Neural cell (in vitro differentiated cells): ENCODE results near the gene NPLOC4. TPM values are rescaled to one million over a fixed set of nuclear protein-coding genes. Genes with fewer than 3 reads are reported as not detected.
A peak's percentile ranks its signal among the peaks of the same experiment; 100 is the strongest.
"Not testable (repeated sequence)": the region's sequence is repeated elsewhere in the genome, so short reads cannot be mapped to it uniquely, and the experiment has no call there.

ENCODE experiments used
- H2AFZ ChIP-seq: fragments of 200-600, 300-800 bp; sonication (generic), shearing (Covaris generic); 2 replicates; pipeline ENCODE4 v1.6.0; 2014; ENCODE audit warnings: low read depth, mild to moderate bottlenecking, antibody characterized with exemption, low read length, moderate library complexity
- H3F3A ChIP-seq: fragments of 200-600 bp; shearing (Covaris generic); 2 replicates; pipeline ENCODE4 v1.6.1; 2016; ENCODE audit warnings: mild to moderate bottlenecking, moderate library complexity, mixed read lengths, antibody characterized with exemption, low read length; ENCODE audit not compliant: insufficient read depth, poor library complexity, severe bottlenecking
- H3K27ac ChIP-seq: fragments of 200-600, 300-800 bp; sonication (generic), shearing (Covaris generic); 2 replicates; pipeline ENCODE4 v1.5.1; 2014; ENCODE audit warnings: mild to moderate bottlenecking, low read length, moderate library complexity
- H3K27me3 ChIP-seq: fragments of 300-800, 200-600 bp; sonication (generic), shearing (Covaris generic); 2 replicates; pipeline ENCODE4 v1.6.0; 2014; ENCODE audit warnings: mild to moderate bottlenecking, low read depth, low read length, moderate library complexity; ENCODE audit not compliant: insufficient read depth
- H3K36me3 ChIP-seq: fragments of 300-800, 200-600 bp; sonication (generic), shearing (Covaris generic); 2 replicates; pipeline ENCODE4 v1.5.1; 2014; ENCODE audit warnings: mild to moderate bottlenecking, antibody characterized with exemption, low read length, moderate library complexity; ENCODE audit not compliant: insufficient read depth
- H3K4me2 ChIP-seq: fragments of 300-800, 200-600 bp; sonication (generic), shearing (Covaris generic); 2 replicates; pipeline ENCODE4 v1.6.0; 2014; ENCODE audit warnings: mild to moderate bottlenecking, low read length
- H3K4me3 ChIP-seq: fragments of 300-800, 200-600 bp; sonication (generic), shearing (Covaris generic); 2 replicates; pipeline ENCODE4 v1.5.1; 2014; ENCODE audit warnings: mild to moderate bottlenecking, low read length, moderate library complexity
- H3K79me2 ChIP-seq: fragments of 200-600 bp; shearing (Covaris generic); replicated peaks from 2 replicates; pipeline ENCODE4 v1.6.0; 2014; ENCODE audit warnings: mild to moderate bottlenecking, low read length, moderate library complexity; ENCODE audit not compliant: insufficient read depth
- H3K9ac ChIP-seq: fragments of 300-800, 200-600 bp; sonication (generic), shearing (Covaris generic); 2 replicates; pipeline ENCODE4 v1.6.1; 2016; ENCODE audit warnings: mild to moderate bottlenecking, low read length, mixed read lengths
- H3K9me2 ChIP-seq: fragments of 200-600 bp; shearing (Covaris generic); 2 replicates; pipeline ENCODE4 v1.6.1; 2016; ENCODE audit warnings: mild to moderate bottlenecking, low read length, mixed read lengths; ENCODE audit not compliant: insufficient read depth
- H3K9me3 ChIP-seq: fragments of 200-600, 300-800 bp; sonication (generic), shearing (Covaris generic); 2 replicates; pipeline ENCODE4 v1.6.1; 2016; ENCODE audit warnings: mild to moderate bottlenecking, mixed run types, low read length, moderate library complexity, mixed read lengths
- H4K20me1 ChIP-seq: fragments of 200-600 bp; shearing (Covaris generic); 2 replicates; pipeline ENCODE4 v1.6.1; 2016; ENCODE audit warnings: mild to moderate bottlenecking, mixed run types; ENCODE audit not compliant: insufficient read depth
- CTCF ChIP-seq: fragments of 450-650 bp; IDR thresholded peaks from 2 replicates; pipeline ENCODE4 v1.5.1; 2014; ENCODE audit warnings: antibody characterized with exemption, mild to moderate bottlenecking, moderate library complexity; ENCODE audit not compliant: poor library complexity, severe bottlenecking
- EP300 ChIP-seq: fragments of 450-650 bp; conservative IDR thresholded peaks from 2 replicates; pipeline ENCODE4 v1.6.1; 2014; ENCODE audit warnings: antibody characterized with exemption, mild to moderate bottlenecking, moderate library complexity; ENCODE audit not compliant: poor library complexity, severe bottlenecking
- EZH2 ChIP-seq: fragments of 200-600, 300-800 bp; shearing (Covaris generic), sonication (generic); IDR thresholded peaks from 2 replicates; pipeline ENCODE4 v1.6.1; 2014; ENCODE audit warnings: antibody characterized with exemption, low read length, borderline replicate concordance, mild to moderate bottlenecking; ENCODE audit not compliant: insufficient read depth, poor library complexity, severe bottlenecking
- MXI1 ChIP-seq: fragments of 450-650 bp; conservative IDR thresholded peaks from 2 replicates; pipeline ENCODE4 v1.6.1; 2014; ENCODE audit warnings: antibody characterized with exemption, mild to moderate bottlenecking; ENCODE audit not compliant: poor library complexity, severe bottlenecking
- POLR2AphosphoS5 ChIP-seq: IDR thresholded peaks from 2 replicates; pipeline ENCODE4 v1.6.1; 2012
- RAD21 ChIP-seq: fragments of 450-650 bp; conservative IDR thresholded peaks from 2 replicates; pipeline ENCODE4 v1.6.1; 2014; ENCODE audit warnings: antibody characterized with exemption, mild to moderate bottlenecking, moderate library complexity
- REST ChIP-seq: IDR thresholded peaks from 2 replicates; pipeline ENCODE4 v1.6.1; 2012; ENCODE audit warnings: borderline replicate concordance
- SMC3 ChIP-seq: fragments of 450-650 bp; conservative IDR thresholded peaks from 2 replicates; pipeline ENCODE4 v1.6.1; 2014; ENCODE audit warnings: antibody characterized with exemption, mild to moderate bottlenecking, moderate library complexity; ENCODE audit not compliant: poor library complexity
- TAF1 ChIP-seq: IDR thresholded peaks from 2 replicates; pipeline ENCODE4 v1.6.1; 2012; ENCODE audit warnings: low read depth
- polyA plus RNA-seq: library from polyadenylated mRNA; depleted of rRNA; stranded (reverse); fragments of >200 nt; gene quantifications from 2 replicates; pipeline ENCODE4 v1.2.3, GENCODE V29; 2014

NPLOC4 gene
- polyA plus RNA-seq, 1 donor from 2014 or later = 32.3 TPM

- not testable (repeated sequence) for H4K20me1 ChIP-seq, H3K9me2 ChIP-seq, H3K9me3 ChIP-seq, H3K4me2 ChIP-seq, H3K4me3 ChIP-seq, H3K27ac ChIP-seq, H2AFZ ChIP-seq, H3K79me2 ChIP-seq, H3F3A ChIP-seq, H3K36me3 ChIP-seq, H3K9ac ChIP-seq, H3K27me3 ChIP-seq
- TF ChIP-seq CTCF = peak; percentile 61
- peak; percentile 51 for TF ChIP-seq SMC3
These were observed 38.8 kb upstream of the NPLOC4 start for GRCh38 chr17:81675515-81676221.

- H3K27ac ChIP-seq = no peak overlapping the region
- H3K4me2 ChIP-seq = no peak overlapping the region
- H3K4me3 ChIP-seq = no peak overlapping the region
- H2AFZ ChIP-seq = no peak overlapping the region
- no peak overlapping the region for H3K9ac ChIP-seq
- no peaks in the 10 kb centered on the region for H3K79me2 ChIP-seq
- no peaks in the 10 kb centered on the region for H4K20me1 ChIP-seq
- no peaks in the 10 kb centered on the region for H3K36me3 ChIP-seq
- H3K27me3 ChIP-seq = no peaks in the 10 kb centered on the region
- H3F3A ChIP-seq = no peaks in the 10 kb centered on the region
- no peaks in the 10 kb centered on the region for H3K9me2 ChIP-seq
- no peaks in the 10 kb centered on the region for H3K9me3 ChIP-seq
- TF ChIP-seq TAF1 (no peak), EZH2 (no peak), EP300 (no peak), SMC3 (no peak)
These were observed 36.8 kb upstream of the NPLOC4 start for GRCh38 chr17:81673561-81674258.

GRCh38 chr17:81672954-81673353, 36.0 kb upstream of the NPLOC4 start:
- TF ChIP-seq REST (no peak), POLR2AphosphoS5 (no peak), CTCF (no peak), MXI1 (no peak), EP300 (no peak), TAF1 (no peak), EZH2 (no peak), RAD21 (no peak), SMC3 (no peak)
- Histone ChIP-seq H3K79me2 (peaks cover 1% of the 10 kb centered on the region), H3K27me3 (no peaks in the 10 kb centered on the region), H3F3A (no peaks in the 10 kb centered on the region), H3K9ac (no peak overlapping the region), H3K27ac (no peak overlapping the region), H3K4me2 (no peak overlapping the region), H3K9me3 (no peaks in the 10 kb centered on the region), H2AFZ (no peak overlapping the region), H3K9me2 (no peaks in the 10 kb centered on the region), H4K20me1 (no peaks in the 10 kb centered on the region), H3K36me3 (no peaks in the 10 kb centered on the region), H3K4me3 (no peak overlapping the region)
